ENCODE data around the gene LAGE3.
"Not testable (repeated sequence)": the region's sequence is repeated elsewhere in the genome, so short reads cannot be mapped to it uniquely, and the experiment has no call there.

LAGE3 gene

GRCh38 chrX:154501423-154501822 is 22.3 kb upstream of the LAGE3 start:
- not testable (repeated sequence) for DNase-seq

GRCh38 chrX:154496591-154497137 is 17.6 kb upstream of the LAGE3 start:
- not testable (repeated sequence) for DNase-seq

GRCh38 chrX:154495472-154495922 is 16.4 kb upstream of the LAGE3 start:
- no peak for DNase-seq

GRCh38 chrX:154494715-154495114 is 15.6 kb upstream of the LAGE3 start:
- no peak for DNase-seq

- DNase-seq = peak; percentile 93
These were observed 11.5 kb upstream of the LAGE3 start, which contains the start of gene SLC10A3 for GRCh38 chrX:154490414-154491083. TSS of gene SLC10A3 (minus strand) at chrX:154490629. CDS start at chrX:154488940, 1,689 bp downstream.

GRCh38 chrX:154490021-154490413 is 10.9 kb upstream of the LAGE3 start:
- DNase-seq = no peak

GRCh38 chrX:154489182-154489581 is 10.1 kb upstream of the LAGE3 start:
- no peak for DNase-seq

GRCh38 chrX:154488336-154489075 is 9.4 kb upstream of the LAGE3 start:
- DNase-seq = no peak

- no peak for DNase-seq
These were observed 8.6 kb upstream of the LAGE3 start for GRCh38 chrX:154487518-154488290.

GRCh38 chrX:154486396-154487207 is 7.5 kb upstream of the LAGE3 start, which contains the start of gene UBL4A:
TSS of gene UBL4A (minus strand) at chrX:154486615. CDS start at chrX:154486584, 31 bp downstream.
- DNase-seq = peak; percentile 45

- DNase-seq = peak; percentile 32
These were observed 6.9 kb upstream of the LAGE3 start for GRCh38 chrX:154486052-154486395.

- DNase-seq = no peak
These were observed 6.3 kb upstream of the LAGE3 start for GRCh38 chrX:154485150-154486051.

GRCh38 chrX:154484255-154485149 is 5.4 kb upstream of the LAGE3 start:
- DNase-seq = no peak

- no peak for DNase-seq
These were observed 4.2 kb upstream of the LAGE3 start for GRCh38 chrX:154483325-154483724.

- no peak for DNase-seq
These were observed 3.7 kb upstream of the LAGE3 start for GRCh38 chrX:154482786-154483185.

- DNase-seq = no peak
These were observed 3.0 kb upstream of the LAGE3 start for GRCh38 chrX:154481911-154482601.

GRCh38 chrX:154481195-154481594 is 2.1 kb upstream of the LAGE3 start:
- DNase-seq = no peak

- DNase-seq = no peak
These were observed 1.1 kb downstream of the LAGE3 start for GRCh38 chrX:154477891-154478477.

GRCh38 chrX:154476821-154477220 is 2.3 kb downstream of the LAGE3 start:
- no peak for DNase-seq
